HCT116 (cell line): ENCODE measurements around the gene ARHGEF40. TPM values are rescaled to one million over a fixed set of nuclear protein-coding genes. Genes with fewer than 3 reads are reported as not detected.

Experiments used
- ATAC-seq: fragments of 200-7000 bp; cut with Tn5 transposase; 2 replicates; pipeline ENCODE4 v1.9.1; 2020; ENCODE audit warnings: mild to moderate bottlenecking, moderate library complexity
- BruUV-seq: library from RNA; stranded (reverse); fragments of 400-500 nt; replicated peaks from 2 replicates; lab custom pipeline; 2021; lab: Mats Ljungman, UMichigan
- CTCF ChIA-PET: fragments of 300-600 bp; sonication (Branson Sonifier 250); formaldehyde crosslinking; loops from one replicate; lab custom pipeline; 2021; ENCODE audit warnings: antibody characterized with exemption; lab: Charles Lee
- POLR2A ChIA-PET: fragments of 300-600, 350-600 bp; sonication (Branson Sonifier 250); formaldehyde crosslinking; loops from one replicate; lab custom pipeline; 2021; ENCODE audit warnings: antibody characterized with exemption; lab: Charles Lee
- RAD21 ChIA-PET, 2 experiments: fragments of 300-600 bp; sonication (Branson Sonifier 250); formaldehyde crosslinking; loops; one replicate each; lab custom pipeline; 2023; ENCODE audit warnings: low total read pairs in 2 of 2; ENCODE audit not compliant: uncharacterized antibody in 2 of 2, unreplicated experiment in 2 of 2, low non-redundant PET in 1 of 2; lab: Charles Lee
- DNase-seq: peaks from one replicate; pipeline ENCODE4 v3.0.0-alpha.2; 2010; ENCODE audit warnings: low read depth, low spot score
- H2AFZ ChIP-seq: fragments of 200-600 bp; shearing (Covaris generic), sonication (generic); 2 replicates; pipeline ENCODE4 v1.6.1; 2017; ENCODE audit warnings: low read depth, mixed run types, mixed read lengths, antibody characterized with exemption, low read length; ENCODE audit not compliant: poor library complexity, severe bottlenecking
- H3K27ac ChIP-seq: 2 replicates; pipeline ENCODE4 v1.5.1; 2012; ENCODE audit warnings: low read depth, low read length
- H3K27me3 ChIP-seq: fragments of 200-600 bp; sonication (generic); 2 replicates; pipeline ENCODE4 v1.6.1; 2016; ENCODE audit warnings: mixed run types, low read length, mixed read lengths; ENCODE audit not compliant: insufficient read depth
- H3K36me3 ChIP-seq, 2 experiments: fragments of 200-500 bp in 1 of 2; fragments of 200-600 bp in 1 of 2; sonication (Bioruptor generic) in 1 of 2; sonication (generic) in 1 of 2; 2 replicates each; pipeline versions ENCODE4 v1.5.1 to v1.6.1; 2014 to 2016; ENCODE audit warnings: low read length in 2 of 2, inconsistent platforms in 1 of 2, mixed read lengths in 1 of 2, mixed run types in 1 of 2; ENCODE audit not compliant: insufficient read depth in 2 of 2, control insufficient read depth in 1 of 2
- H3K4me1 ChIP-seq, 2 experiments: fragments of 200-600 bp in 1 of 2; sonication (generic) in 1 of 2; 2 replicates each; pipeline versions ENCODE4 v1.5.1 to v1.6.1; 2012 to 2017; ENCODE audit warnings: low read length in 2 of 2, inconsistent platforms in 1 of 2, mild to moderate bottlenecking in 1 of 2, mixed read lengths in 1 of 2, mixed run types in 1 of 2, moderate library complexity in 1 of 2; ENCODE audit not compliant: insufficient read depth in 2 of 2, control insufficient read depth in 1 of 2
- H3K4me2 ChIP-seq: fragments of 200-600 bp; sonication (generic); 2 replicates; pipeline ENCODE4 v1.6.1; 2017; ENCODE audit warnings: mixed run types, low read length, mixed read lengths
- H3K4me3 ChIP-seq, 2 experiments: fragments of 200-600 bp in 1 of 2; sonication (generic) in 1 of 2; replicated peaks in 1 of 2; 2 replicates each; pipeline ENCODE4 v1.5.1; 2011 to 2016; ENCODE audit warnings: low read length in 2 of 2, control low read depth in 1 of 2, low read depth in 1 of 2, mild to moderate bottlenecking in 1 of 2, mixed read lengths in 1 of 2, mixed run types in 1 of 2
- H3K79me2 ChIP-seq: fragments of 200-600 bp; sonication (generic); 2 replicates; pipeline ENCODE4 v1.6.1; 2017; ENCODE audit warnings: mild to moderate bottlenecking, mixed run types, low read length, moderate library complexity, mixed read lengths; ENCODE audit not compliant: insufficient read depth
- H3K9ac ChIP-seq: fragments of 200-600 bp; sonication (generic); 2 replicates; pipeline ENCODE4 v1.6.1; 2016; ENCODE audit warnings: low read length, mixed read lengths
- H3K9me2 ChIP-seq: fragments of 200-600 bp; sonication (generic), shearing (Covaris generic); 2 replicates; pipeline ENCODE4 v1.6.1; 2017; ENCODE audit warnings: mixed run types, mild to moderate bottlenecking, moderate library complexity; ENCODE audit not compliant: insufficient read depth
- H3K9me3 ChIP-seq, 2 experiments: fragments of 200-500 bp in 1 of 2; fragments of 200-600 bp in 1 of 2; sonication (Bioruptor generic) in 1 of 2; sonication (generic) in 1 of 2; 2 replicates each; pipeline ENCODE4 v1.6.1; 2014 to 2017; ENCODE audit warnings: low read length in 2 of 2, mixed read lengths in 2 of 2, inconsistent platforms in 1 of 2, low read depth in 1 of 2, mild to moderate bottlenecking in 1 of 2, mixed run types in 1 of 2, moderate library complexity in 1 of 2; ENCODE audit not compliant: control insufficient read depth in 1 of 2, insufficient read depth in 1 of 2
- H4K20me1 ChIP-seq: fragments of 200-600 bp; sonication (generic), shearing (Covaris generic); 2 replicates; pipeline ENCODE4 v1.6.1; 2017; ENCODE audit warnings: mixed run types, mild to moderate bottlenecking, moderate library complexity; ENCODE audit not compliant: insufficient read depth
- POLR2A ChIP-seq: IDR thresholded peaks from 2 replicates; pipeline ENCODE4 v1.7.0; 2011; ENCODE audit warnings: borderline replicate concordance; ENCODE audit not compliant: insufficient read depth, insufficient read length; ENCODE audit errors: extremely low read depth
- POLR2AphosphoS5 ChIP-seq: IDR thresholded peaks from 2 replicates; pipeline ENCODE4 v1.6.1; 2011; ENCODE audit warnings: mild to moderate bottlenecking, low read depth, low read length, moderate library complexity
- RAD21 ChIP-seq: IDR thresholded peaks from 2 replicates; pipeline ENCODE4 v1.6.1; 2012; ENCODE audit warnings: low read depth, mild to moderate bottlenecking
- ZFX ChIP-seq: fragments of 450-650 bp; IDR thresholded peaks from 2 replicates; pipeline ENCODE4 v1.6.1; 2017
- intact Hi-C: fragments of 100-400 bp; cut with micrococcal nuclease; formaldehyde crosslinking; loops from 2 replicates; pipeline ENCODE4 v1.10.0; 2022
- total RNA-seq: library from RNA; stranded (reverse); gene quantifications from one replicate; pipeline ENCODE4 v1.2.1, GENCODE V29; 2021; ENCODE audit not compliant: unreplicated experiment
- TF ChIP-seq, protein P1 (sequence below): IDR thresholded peaks from 2 replicates; pipeline ENCODE4 v1.6.1; 2011; ENCODE audit warnings: mild to moderate bottlenecking, low read length, moderate library complexity; ENCODE audit not compliant: insufficient replicate concordance; ENCODE audit errors: extremely low read depth
- TF ChIP-seq, protein P2 (sequence below), 3 experiments: fragments of 200-600 bp in 1 of 3; sonication (generic) in 1 of 3; IDR thresholded peaks in 2 of 3; conservative IDR thresholded peaks in 1 of 3; 2 replicates each; pipeline ENCODE4 v1.5.1; 2012 to 2017; ENCODE audit warnings: low read depth in 2 of 3, low read length in 2 of 3, antibody characterized with exemption in 1 of 3, borderline replicate concordance in 1 of 3, control low read depth in 1 of 3, mild to moderate bottlenecking in 1 of 3, mixed read lengths in 1 of 3, mixed run types in 1 of 3, moderate library complexity in 1 of 3; ENCODE audit not compliant: insufficient read depth in 1 of 3

ARHGEF40 gene
- total RNA-seq, 1 experiment from 2014 or later: 6.3 TPM

DNA sequence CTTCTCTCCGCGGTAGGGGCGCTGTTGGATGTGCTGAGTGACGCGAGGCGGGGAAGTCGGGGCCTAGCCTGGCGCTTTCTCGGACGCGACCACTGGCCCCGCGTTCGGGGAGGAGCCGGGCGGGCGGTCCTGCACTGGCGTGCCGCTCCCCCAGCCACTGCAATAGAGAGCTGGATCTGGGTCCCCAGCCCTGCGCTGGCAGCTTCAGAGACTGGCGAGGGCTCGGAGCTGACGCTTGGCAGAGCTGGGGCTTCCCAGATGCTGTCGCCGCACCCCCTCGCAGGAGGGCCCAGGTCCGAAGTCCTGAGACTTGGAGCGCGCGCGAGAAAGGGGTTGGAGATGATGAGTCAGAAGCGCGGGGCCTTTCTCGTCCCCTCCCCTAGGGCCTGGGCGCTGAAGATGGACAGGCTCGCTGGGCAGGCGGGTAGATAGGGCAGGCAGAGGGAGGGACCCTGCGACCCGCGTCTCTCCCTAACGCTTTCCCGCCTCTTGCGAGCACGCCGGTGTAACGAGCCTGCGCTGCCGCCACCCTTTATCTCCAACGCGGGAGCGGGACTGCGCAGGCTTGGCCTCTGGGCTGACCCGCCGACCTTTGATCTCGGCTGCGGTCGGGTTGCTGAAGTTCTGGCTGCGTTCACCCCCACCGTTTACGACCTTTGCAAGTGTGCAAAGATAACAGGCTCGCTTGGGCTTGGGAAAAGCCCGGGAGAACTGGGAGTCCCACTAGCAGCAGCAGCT, 33.8 kb downstream of the ARHGEF40 start (continued):
- TF ChIP-seq, protein P1, sequence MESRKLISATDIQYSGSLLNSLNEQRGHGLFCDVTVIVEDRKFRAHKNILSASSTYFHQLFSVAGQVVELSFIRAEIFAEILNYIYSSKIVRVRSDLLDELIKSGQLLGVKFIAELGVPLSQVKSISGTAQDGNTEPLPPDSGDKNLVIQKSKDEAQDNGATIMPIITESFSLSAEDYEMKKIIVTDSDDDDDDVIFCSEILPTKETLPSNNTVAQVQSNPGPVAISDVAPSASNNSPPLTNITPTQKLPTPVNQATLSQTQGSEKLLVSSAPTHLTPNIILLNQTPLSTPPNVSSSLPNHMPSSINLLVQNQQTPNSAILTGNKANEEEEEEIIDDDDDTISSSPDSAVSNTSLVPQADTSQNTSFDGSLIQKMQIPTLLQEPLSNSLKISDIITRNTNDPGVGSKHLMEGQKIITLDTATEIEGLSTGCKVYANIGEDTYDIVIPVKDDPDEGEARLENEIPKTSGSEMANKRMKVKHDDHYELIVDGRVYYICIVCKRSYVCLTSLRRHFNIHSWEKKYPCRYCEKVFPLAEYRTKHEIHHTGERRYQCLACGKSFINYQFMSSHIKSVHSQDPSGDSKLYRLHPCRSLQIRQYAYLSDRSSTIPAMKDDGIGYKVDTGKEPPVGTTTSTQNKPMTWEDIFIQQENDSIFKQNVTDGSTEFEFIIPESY: peak; percentile 90

DNA sequence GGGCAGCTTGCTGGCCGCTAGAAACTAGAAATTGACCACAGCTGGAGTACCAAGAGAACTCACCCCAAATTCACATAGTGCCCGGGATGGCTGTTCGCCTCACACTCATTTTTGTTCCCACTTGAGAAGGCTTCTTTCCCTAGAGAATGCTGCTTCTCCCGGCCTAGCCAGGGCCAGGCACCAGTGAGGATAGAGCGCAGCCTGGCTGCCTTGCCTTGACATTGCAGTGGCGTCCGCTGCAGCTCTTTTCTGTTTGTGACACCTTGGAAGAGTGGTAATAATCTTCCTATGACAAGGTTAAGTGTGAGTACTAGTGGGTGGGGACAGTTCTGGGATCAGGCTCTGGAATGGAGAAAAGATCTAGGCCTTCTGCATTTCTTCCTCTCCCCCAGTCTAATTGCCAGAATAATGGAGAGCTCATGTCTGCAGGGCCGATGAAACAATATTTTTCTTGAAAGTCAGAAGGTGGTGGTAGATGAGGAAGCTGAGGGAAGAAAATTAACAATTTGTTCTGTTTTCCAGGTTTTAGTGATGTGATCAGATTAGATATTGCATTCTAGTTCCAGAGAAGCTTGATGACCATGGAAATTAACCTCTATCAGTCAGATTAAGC, 34.5 kb downstream of the ARHGEF40 start:
- TF ChIP-seq POLR2A (peak; percentile 49), RAD21 (peak; percentile 91), POLR2AphosphoS5 (no peak; the same call in 1 of the 2 replicates), ZFX (0 out of 2 replicates have a peak, but pooled peaks have one; percentile 15)
- TF ChIP-seq, protein P2, sequence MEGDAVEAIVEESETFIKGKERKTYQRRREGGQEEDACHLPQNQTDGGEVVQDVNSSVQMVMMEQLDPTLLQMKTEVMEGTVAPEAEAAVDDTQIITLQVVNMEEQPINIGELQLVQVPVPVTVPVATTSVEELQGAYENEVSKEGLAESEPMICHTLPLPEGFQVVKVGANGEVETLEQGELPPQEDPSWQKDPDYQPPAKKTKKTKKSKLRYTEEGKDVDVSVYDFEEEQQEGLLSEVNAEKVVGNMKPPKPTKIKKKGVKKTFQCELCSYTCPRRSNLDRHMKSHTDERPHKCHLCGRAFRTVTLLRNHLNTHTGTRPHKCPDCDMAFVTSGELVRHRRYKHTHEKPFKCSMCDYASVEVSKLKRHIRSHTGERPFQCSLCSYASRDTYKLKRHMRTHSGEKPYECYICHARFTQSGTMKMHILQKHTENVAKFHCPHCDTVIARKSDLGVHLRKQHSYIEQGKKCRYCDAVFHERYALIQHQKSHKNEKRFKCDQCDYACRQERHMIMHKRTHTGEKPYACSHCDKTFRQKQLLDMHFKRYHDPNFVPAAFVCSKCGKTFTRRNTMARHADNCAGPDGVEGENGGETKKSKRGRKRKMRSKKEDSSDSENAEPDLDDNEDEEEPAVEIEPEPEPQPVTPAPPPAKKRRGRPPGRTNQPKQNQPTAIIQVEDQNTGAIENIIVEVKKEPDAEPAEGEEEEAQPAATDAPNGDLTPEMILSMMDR (IDR thresholded peaks at IDR 0.05 in 2 of 3, conservative IDR thresholded peaks at IDR 0.05 in 1 of 3; ENCODE audit: borderline replicate concordance in 1 of 3, insufficient read depth in 1 of 3, low read depth in 2 of 3, low read length in 2 of 3): peak; percentile 96 to 97 (median 97)
- Histone ChIP-seq H2AFZ (no peak overlapping the region), H3K9me2 (no peaks in the 10 kb centered on the region), H3K9ac (peak overlapping the region; percentile 90), H3K9me3 (no peaks in the 10 kb centered on the region), H3K36me3 (no peaks in the 10 kb centered on the region), H3K4me2 (peak overlapping the region; percentile 92), H3K4me1 (peaks cover 49 to 73% of the 10 kb centered on the region in 2 experiments), H3K27me3 (no peaks in the 10 kb centered on the region), H4K20me1 (no peaks in the 10 kb centered on the region), H3K4me3 (peak overlapping the region; percentile 69 to 74), H3K27ac (peak overlapping the region; percentile 95), H3K79me2 (no peaks in the 10 kb centered on the region)
- no TSS peak for BruUV-seq
- intact Hi-C loops: loop anchor here (1.0 to 10.0 kb wide), 2 partner anchors 36 to 250 kb away; no protein-coding TSS in a partner anchor
- peak; percentile 72 for DNase-seq
- ATAC-seq: peak; percentile 59
- ChIA-PET CTCF (interaction anchor here (0.6 to 3.5 kb wide), 13 partner anchors 10 to 761 kb away, joined by 3 to 60 read pairs (median 4); partner anchors contain the start of genes ARHGEF40 and PARP2), RAD21 (interaction anchor here (0.6 to 1.9 kb wide), 9 partner anchors 12 to 112 kb away, joined by 3 to 16 read pairs (median 6); no protein-coding TSS in a partner anchor), POLR2A (interaction anchor here (0.9 to 1.7 kb wide), 4 partner anchors 11 to 90 kb away, joined by 3 to 14 read pairs (median 5); no protein-coding TSS in a partner anchor)
